ENCODE measurements around the gene OTOG.

The OTOG gene

GRCh38 chr11:17547051-17547577 is at the start of gene OTOG:
Gene OTOG, plus strand, starts transcription at chr11:17547259. Its CDS starts 114 bp downstream, at chr11:17547373.
- no peak for DNase-seq (ENCODE audit: low spot score)

DNA sequence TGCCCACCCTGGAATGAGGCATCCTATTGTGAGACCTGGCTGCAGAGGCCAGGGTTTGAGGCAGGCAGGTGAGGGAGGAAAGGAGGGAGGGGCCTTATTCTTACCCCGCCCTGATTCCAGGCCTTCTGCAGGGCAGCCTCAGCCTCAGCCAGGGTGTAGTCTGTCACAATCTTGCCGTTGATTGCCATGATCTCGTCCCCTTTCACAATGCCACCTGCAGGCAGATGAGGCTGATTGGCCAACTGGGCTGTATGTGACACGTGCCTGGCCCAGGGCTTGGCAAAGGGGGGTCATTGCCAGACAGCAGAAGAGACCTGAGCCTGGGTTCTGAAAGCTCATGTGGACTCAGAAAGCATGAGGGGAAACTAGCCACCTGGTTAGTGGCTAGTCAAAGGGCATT is 49.0 kb upstream of the OTOG start:
- no peak for DNase-seq (ENCODE audit: low spot score)

GRCh38 chr11:17498475-17498874 is 48.6 kb upstream of the OTOG start:
- no peak for DNase-seq (ENCODE audit: low spot score)

DNA sequence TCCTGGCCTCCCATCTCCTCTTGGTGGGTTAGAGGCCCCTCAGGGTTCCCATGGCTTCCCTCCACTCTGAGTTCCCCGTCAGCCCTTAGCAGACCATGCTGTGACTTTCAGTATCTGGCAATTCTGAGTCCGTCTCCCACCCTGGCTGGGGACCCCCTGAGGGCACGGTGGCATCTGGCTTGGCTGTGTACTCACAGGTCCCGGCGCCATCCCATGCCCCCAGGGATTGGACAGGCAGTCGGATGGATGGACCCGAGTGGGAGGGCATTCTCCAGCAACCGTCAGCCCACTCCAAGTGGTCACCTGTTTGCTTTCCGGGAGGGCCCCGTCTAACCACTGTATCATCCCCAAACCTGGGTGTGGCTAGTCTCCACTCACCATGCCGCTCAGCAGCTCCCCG is 46.4 kb upstream of the OTOG start:
- no peak for DNase-seq (ENCODE audit: low spot score)

DNA sequence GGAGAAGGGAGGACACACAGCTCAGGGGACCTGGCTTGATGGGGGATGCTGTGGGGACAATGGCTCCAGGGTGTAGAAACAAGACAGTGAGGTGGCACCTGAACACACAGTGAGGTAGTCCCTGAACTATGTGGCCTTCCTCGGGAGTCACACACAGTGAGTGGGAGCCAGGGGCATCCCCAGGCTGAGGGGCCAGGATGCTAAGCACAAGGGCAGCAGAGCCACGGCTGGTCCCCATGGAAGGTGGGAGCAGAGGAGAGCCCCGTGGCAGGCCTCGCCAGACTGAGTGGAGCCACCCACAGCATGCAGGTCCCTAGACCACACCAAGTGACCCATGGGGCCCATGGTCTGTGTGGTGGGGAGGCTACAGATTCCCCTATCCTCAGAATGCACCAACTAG is 44.4 kb upstream of the OTOG start:
- no peak for DNase-seq (ENCODE audit: low spot score)

GRCh38 chr11:17504330-17505107 is 42.5 kb upstream of the OTOG start:
- peak; percentile 82 for DNase-seq (ENCODE audit: low spot score)

- no peak for DNase-seq (ENCODE audit: low spot score)
These were observed 41.9 kb upstream of the OTOG start for GRCh38 chr11:17505146-17505545.

GRCh38 chr11:17506314-17506713 is 40.7 kb upstream of the OTOG start:
- DNase-seq (ENCODE audit: low spot score), result no peak

DNA sequence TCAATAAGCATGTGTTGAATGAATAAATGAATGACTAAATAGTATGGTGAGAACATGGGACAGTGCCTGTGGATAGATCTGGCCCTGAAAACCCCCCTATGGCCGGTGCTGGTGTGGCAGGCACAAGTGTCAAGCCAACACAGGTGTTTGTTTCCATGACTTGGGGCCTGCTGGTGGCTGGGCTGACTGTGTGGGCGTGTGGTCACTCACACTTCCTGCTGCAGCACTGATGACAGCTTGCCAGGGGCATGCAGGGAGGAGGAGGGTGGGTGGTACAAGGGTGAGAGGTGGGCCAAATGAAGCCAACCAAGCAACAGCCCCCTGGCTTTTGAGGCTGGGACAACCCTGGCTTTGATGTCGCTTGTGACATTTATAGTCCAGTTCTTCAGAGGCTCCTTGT is 40.1 kb upstream of the OTOG start:
- no peak for DNase-seq (ENCODE audit: low spot score)

GRCh38 chr11:17507773-17508172 is 39.3 kb upstream of the OTOG start:
- no peak for DNase-seq (ENCODE audit: low spot score)

DNA sequence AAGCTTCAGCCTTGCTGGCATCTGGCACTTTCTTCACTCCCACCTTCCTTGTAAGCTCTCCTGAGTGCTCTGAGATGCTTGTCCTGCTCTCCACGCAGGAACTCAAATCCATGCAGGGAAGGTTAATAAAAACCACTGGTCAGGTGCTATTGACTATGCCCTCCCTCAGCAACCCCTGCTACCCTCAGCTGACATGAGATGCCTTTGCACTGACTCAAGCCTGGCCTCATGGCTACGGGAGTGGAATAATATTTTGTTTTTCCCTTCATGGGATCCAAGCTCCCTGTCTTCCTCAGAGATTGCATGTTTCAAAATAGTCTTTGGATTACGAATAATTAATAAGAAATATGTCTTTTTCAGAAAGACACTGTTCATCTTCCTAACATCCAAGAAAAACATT is 38.8 kb upstream of the OTOG start:
- peak; percentile 24 for DNase-seq (ENCODE audit: low spot score)

GRCh38 chr11:17508791-17509190 is 38.3 kb upstream of the OTOG start:
- DNase-seq (ENCODE audit: low spot score), result no peak

- DNase-seq (ENCODE audit: low spot score), result no peak
These were observed 36.4 kb upstream of the OTOG start for GRCh38 chr11:17510507-17511206.

GRCh38 chr11:17511571-17511970 is 35.5 kb upstream of the OTOG start:
- no peak for DNase-seq (ENCODE audit: low spot score)

DNA sequence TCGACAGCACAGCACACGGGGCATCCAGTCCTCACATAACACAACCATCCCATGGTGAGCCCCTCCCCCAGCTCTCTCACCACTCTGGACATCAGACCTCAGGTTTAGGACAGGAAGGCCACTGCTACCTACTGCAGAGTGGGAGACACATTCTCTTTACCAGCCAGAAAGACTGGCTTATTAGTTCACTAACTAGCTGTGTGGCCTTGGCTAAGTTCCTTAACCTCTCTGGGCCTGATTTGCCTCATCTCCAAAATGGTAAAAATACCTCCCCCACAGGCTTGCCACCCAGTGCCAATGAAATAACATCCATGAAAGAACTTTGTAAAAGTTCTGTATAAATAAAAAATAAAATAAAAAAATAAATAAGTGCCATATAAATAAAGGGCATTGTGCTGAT is 35.0 kb upstream of the OTOG start:
- DNase-seq (ENCODE audit: low spot score), result no peak

DNA sequence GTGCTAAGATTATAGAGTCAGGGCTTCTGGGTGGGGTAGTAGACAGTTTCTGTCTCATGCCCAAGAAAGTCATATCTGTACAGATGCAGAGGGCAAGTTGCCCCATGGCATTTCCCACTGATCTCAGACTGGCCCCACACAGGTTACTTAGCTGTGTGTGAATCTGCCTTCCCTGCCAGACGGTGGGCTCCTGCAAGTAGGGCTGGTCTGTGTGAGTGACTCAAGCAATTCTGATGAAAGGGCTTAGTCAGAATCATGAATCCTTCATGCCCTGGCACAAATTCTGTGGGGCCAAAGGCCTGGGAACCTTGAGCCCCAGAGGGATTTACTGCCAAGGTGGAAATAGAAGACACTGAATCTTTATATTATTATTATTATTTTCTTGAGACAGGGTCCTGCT is 33.2 kb upstream of the OTOG start:
- DNase-seq (ENCODE audit: low spot score), result no peak

DNA sequence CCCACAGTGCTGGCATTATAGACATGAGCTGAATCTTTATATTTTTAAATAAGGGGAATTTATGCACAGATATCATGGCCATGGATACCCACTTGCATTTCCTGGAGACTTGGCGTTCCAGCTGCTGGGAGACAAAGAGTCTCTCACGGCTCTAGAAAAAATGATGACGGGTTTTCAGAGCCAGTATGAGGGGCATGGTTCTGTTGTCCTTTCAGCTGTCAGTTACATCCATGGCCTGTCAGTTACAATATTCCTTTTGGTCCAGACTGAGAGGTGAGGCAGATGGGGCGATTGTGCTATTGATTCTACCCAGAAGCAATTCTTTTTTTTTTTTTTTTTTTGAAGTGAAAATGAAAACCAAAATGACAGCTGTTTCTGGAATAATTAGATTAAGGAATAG is 32.6 kb upstream of the OTOG start:
- no peak for DNase-seq (ENCODE audit: low spot score)

DNA sequence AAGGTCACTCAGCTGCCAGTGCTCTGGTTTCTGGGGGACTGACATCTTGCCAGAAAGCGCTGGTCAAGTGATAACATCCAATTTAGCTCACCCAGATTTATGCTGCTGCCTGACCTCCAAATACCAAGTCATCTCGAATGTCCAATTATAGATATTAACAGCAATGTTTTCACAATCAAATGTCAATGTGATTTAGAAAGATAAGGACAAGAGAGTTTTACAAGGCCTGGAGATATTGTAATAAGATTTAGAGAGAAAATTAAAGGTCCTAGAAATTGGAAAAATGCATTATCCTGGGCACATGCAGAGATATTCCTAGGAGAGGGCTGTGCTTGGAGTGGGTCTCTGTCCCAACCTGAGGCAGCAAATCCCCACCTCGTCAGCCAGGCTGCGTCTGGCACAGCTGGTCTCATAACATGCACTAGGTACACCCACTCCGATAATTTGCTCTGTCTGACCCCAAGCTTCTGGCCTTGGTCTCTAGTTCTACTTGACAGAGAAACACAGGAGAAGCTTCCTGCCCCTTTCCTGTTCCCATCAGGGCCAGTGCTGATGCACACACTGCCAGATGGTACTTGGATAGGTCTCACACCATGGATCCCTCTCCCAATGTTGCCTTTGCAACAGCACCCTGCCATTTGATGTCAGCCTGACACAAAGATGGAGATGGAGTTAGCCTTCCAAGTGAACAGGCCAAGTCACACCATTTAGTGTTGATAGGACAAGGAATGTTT is 31.4 kb upstream of the OTOG start:
- no peak for DNase-seq (ENCODE audit: low spot score)

GRCh38 chr11:17516551-17517150 is 30.4 kb upstream of the OTOG start:
- no peak for DNase-seq (ENCODE audit: low spot score)

GRCh38 chr11:17517186-17517585 is 29.9 kb upstream of the OTOG start:
- no peak for DNase-seq (ENCODE audit: low spot score)

DNA sequence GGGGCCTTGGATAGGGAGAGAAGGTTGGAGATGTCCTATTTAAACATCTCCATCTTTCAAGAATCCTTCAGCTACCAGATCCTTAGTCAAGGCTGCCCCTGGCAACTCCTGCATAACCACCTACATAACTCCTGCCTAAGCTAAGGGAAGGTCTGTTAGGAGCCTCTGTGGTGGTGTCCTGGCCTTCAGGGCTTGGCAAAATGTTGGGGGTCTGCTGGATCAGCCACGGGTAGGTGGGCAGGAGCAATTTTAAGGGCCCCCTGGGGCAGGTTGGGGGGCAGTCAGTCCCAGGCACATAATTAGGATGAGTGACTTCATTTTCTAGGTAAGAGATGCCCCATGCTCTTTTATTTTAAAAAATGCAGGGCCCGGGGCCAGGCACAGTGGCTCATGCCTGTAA is 28.7 kb upstream of the OTOG start:
- no peak for DNase-seq (ENCODE audit: low spot score)
